WTC11 (cell line): ENCODE measurements around the gene NEK6.

Experiments used
- CREB1 ChIP-seq: sonication (generic); formaldehyde crosslinking; IDR thresholded peaks from 2 replicates; pipeline ENCODE4 v1.8.0; 2023; ENCODE audit warnings: mild to moderate bottlenecking, missing genetic modification reagents
- FOXJ3 ChIP-seq: sonication (generic); formaldehyde crosslinking; IDR thresholded peaks from 2 replicates; pipeline ENCODE4 v1.9.0; 2021; ENCODE audit warnings: missing genetic modification reagents, mild to moderate bottlenecking, borderline replicate concordance
- TCF7 ChIP-seq: sonication (generic); formaldehyde crosslinking; IDR thresholded peaks from 2 replicates; pipeline ENCODE4 v1.8.0; 2022; ENCODE audit warnings: mild to moderate bottlenecking, low read depth, missing genetic modification reagents, moderate library complexity
- TEAD4 ChIP-seq: sonication (generic); formaldehyde crosslinking; IDR thresholded peaks from 2 replicates; pipeline ENCODE4 v1.8.0; 2022; ENCODE audit warnings: mild to moderate bottlenecking, missing genetic modification reagents
- ZNF121 ChIP-seq: sonication (generic); formaldehyde crosslinking; IDR thresholded peaks from 2 replicates; pipeline ENCODE4 v1.8.0; 2023; ENCODE audit warnings: missing genetic modification reagents
- ZNF263 ChIP-seq: sonication (generic); formaldehyde crosslinking; IDR thresholded peaks from 2 replicates; pipeline ENCODE4 v1.8.1; 2022; ENCODE audit warnings: low read depth, mild to moderate bottlenecking, moderate library complexity, missing genetic modification reagents
- ZNF416 ChIP-seq: fragments of 250-450 bp; sonication (Bioruptor Pico); IDR thresholded peaks from 2 replicates; pipeline ENCODE4 v1.9.0; 2021; ENCODE audit warnings: mild to moderate bottlenecking, inconsistent platforms
- TF ChIP-seq, protein P1 (sequence below): fragments of 200-600 bp; IDR thresholded peaks from 2 replicates; pipeline ENCODE4 v1.8.0; 2022; ENCODE audit warnings: antibody characterized with exemption
- TF ChIP-seq, protein P2 (sequence below): sonication (generic); formaldehyde crosslinking; conservative IDR thresholded peaks from 2 replicates; pipeline ENCODE4 v1.8.1; 2022; ENCODE audit warnings: mild to moderate bottlenecking, missing genetic modification reagents
- TF ChIP-seq, protein P3 (sequence below): sonication (generic); formaldehyde crosslinking; IDR thresholded peaks from 2 replicates; pipeline ENCODE4 v1.8.1; 2023; ENCODE audit warnings: mild to moderate bottlenecking, missing genetic modification reagents, moderate library complexity
- TF ChIP-seq, protein P4 (sequence below): fragments of 250-450 bp; sonication (Bioruptor Pico); IDR thresholded peaks from 2 replicates; pipeline ENCODE4 v1.9.0; 2021; ENCODE audit warnings: moderate library complexity, mild to moderate bottlenecking, inconsistent platforms, borderline replicate concordance

DNA sequence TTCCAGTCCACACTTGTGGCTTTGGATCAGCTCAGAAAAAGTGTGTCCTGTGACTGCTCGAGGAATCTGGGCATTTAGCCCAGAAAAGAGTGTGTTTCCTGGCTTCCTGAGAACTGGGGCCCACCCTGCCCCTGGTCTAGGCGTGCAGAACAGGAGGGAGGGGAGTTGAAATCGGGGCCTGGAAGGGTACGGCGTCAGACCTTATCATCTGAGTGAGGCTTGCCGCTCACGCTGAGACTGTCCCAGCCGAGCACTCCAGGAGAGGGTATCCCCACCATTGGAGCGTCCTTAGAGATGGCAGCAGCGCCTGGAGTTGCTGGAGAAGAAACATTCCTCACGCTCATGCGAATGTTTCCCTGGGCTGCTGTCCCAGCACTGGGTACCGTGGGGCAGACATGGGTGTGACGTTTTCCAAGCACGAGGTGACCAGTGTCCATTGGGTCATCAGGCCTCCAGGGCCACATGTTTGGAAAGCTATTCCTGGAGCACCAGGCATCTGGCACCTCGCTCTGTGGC is 22.5 kb downstream of the NEK6 start:
- TF ChIP-seq TEAD4 (no peak), TCF7 (CRISPR knock-in tag) (no peak), CREB1 (no peak), ZNF263 (no peak), FOXJ3 (CRISPR knock-in tag) (no peak), ZNF121 (CRISPR knock-in tag) (no peak), ZNF416 (CRISPR knock-in tag) (no peak)
- TF ChIP-seq, protein P1, sequence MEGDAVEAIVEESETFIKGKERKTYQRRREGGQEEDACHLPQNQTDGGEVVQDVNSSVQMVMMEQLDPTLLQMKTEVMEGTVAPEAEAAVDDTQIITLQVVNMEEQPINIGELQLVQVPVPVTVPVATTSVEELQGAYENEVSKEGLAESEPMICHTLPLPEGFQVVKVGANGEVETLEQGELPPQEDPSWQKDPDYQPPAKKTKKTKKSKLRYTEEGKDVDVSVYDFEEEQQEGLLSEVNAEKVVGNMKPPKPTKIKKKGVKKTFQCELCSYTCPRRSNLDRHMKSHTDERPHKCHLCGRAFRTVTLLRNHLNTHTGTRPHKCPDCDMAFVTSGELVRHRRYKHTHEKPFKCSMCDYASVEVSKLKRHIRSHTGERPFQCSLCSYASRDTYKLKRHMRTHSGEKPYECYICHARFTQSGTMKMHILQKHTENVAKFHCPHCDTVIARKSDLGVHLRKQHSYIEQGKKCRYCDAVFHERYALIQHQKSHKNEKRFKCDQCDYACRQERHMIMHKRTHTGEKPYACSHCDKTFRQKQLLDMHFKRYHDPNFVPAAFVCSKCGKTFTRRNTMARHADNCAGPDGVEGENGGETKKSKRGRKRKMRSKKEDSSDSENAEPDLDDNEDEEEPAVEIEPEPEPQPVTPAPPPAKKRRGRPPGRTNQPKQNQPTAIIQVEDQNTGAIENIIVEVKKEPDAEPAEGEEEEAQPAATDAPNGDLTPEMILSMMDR = no peak
- TF ChIP-seq, protein P2, sequence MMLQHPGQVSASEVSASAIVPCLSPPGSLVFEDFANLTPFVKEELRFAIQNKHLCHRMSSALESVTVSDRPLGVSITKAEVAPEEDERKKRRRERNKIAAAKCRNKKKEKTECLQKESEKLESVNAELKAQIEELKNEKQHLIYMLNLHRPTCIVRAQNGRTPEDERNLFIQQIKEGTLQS (CRISPR knock-in tag) = no peak
- TF ChIP-seq, protein P3, sequence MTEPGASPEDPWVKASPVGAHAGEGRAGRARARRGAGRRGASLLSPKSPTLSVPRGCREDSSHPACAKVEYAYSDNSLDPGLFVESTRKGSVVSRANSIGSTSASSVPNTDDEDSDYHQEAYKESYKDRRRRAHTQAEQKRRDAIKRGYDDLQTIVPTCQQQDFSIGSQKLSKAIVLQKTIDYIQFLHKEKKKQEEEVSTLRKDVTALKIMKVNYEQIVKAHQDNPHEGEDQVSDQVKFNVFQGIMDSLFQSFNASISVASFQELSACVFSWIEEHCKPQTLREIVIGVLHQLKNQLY (CRISPR knock-in tag) = no peak
- TF ChIP-seq, protein P4, sequence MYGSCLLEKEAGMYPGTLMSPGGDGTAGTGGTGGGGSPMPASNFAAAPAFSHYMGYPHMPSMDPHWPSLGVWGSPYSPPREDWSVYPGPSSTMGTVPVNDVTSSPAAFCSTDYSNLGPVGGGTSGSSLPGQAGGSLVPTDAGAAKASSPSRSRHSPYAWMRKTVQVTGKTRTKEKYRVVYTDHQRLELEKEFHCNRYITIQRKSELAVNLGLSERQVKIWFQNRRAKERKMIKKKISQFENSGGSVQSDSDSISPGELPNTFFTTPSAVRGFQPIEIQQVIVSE (CRISPR knock-in tag) = no peak
